ENCODE data around the gene GLP2R. TPM values are rescaled to one million over a fixed set of nuclear protein-coding genes. Genes with fewer than 3 reads are reported as not detected.

GLP2R gene
- total RNA-seq, 1 experiment from 2014 or later, result 0.22 TPM

DNA sequence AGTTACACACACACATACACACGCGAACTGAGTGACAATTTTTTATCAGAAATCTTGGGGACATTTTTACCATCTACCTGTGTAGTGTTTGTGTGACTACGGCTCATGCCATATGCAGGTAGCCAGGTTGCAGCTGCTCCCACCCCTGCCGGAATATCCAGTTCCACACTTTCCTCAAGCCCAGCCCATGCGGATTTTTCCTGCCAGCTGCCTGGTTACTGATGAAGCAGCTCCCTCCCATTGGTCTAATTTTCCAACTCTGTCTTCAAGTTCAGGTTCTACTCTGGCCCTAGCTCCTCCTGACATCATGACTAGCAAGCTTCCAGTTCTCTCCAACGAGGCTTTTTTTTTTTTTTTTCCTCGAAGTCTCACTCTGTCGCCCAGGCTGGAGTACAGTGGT lies 8.6 kb upstream of the GLP2R start:
- Histone ChIP-seq H3K79me2 (ENCODE audit: low read length) (no peaks in the 10 kb centered on the region), H3K9ac (ENCODE audit: low read length) (no peak overlapping the region), H3K36me3 (ENCODE audit: low read depth, low read length) (no peaks in the 10 kb centered on the region), H4K20me1 (ENCODE audit: low read length) (no peaks in the 10 kb centered on the region), H3K9me2 (replicated peaks; ENCODE audit: low read length) (no peaks in the 10 kb centered on the region), H3F3A (ENCODE audit: low read length, unreplicated experiment) (no peaks in the 10 kb centered on the region), H3K27ac (ENCODE audit: low read length) (no peak overlapping the region), H3K4me3 (ENCODE audit: low read length) (no peak overlapping the region), H3K27me3 (ENCODE audit: low read length) (no peaks in the 10 kb centered on the region), H2AFZ (ENCODE audit: low read length) (no peak overlapping the region), H3K4me2 (ENCODE audit: low read length) (no peak overlapping the region), H3K4me1 (ENCODE audit: insufficient read depth, low read length) (peaks cover 9% of the 10 kb centered on the region), H3K9me3 (ENCODE audit: low read length) (no peaks in the 10 kb centered on the region)
- no TSS peak for BruUV-seq (replicated peaks)
- ChIA-PET CTCF (no interaction called here), POLR2A (ENCODE audit: unreplicated experiment) (no interaction called here)
- DNase-seq (peak; percentile 71), ATAC-seq (peak; percentile 61)
- intact Hi-C loops (cut with micrococcal nuclease), result no loop called here
- no peak for TF ChIP-seq EZH2phosphoT487 (IDR thresholded peaks at IDR 0.05; ENCODE audit: borderline replicate concordance, low read length)
- no peak for TF ChIP-seq EZH2 (IDR thresholded peaks at IDR 0.05; ENCODE audit: low read length, unreplicated experiment)
- TF ChIP-seq, protein P1, sequence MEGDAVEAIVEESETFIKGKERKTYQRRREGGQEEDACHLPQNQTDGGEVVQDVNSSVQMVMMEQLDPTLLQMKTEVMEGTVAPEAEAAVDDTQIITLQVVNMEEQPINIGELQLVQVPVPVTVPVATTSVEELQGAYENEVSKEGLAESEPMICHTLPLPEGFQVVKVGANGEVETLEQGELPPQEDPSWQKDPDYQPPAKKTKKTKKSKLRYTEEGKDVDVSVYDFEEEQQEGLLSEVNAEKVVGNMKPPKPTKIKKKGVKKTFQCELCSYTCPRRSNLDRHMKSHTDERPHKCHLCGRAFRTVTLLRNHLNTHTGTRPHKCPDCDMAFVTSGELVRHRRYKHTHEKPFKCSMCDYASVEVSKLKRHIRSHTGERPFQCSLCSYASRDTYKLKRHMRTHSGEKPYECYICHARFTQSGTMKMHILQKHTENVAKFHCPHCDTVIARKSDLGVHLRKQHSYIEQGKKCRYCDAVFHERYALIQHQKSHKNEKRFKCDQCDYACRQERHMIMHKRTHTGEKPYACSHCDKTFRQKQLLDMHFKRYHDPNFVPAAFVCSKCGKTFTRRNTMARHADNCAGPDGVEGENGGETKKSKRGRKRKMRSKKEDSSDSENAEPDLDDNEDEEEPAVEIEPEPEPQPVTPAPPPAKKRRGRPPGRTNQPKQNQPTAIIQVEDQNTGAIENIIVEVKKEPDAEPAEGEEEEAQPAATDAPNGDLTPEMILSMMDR (conservative IDR thresholded peaks at IDR 0.05; ENCODE audit: low read depth, low read length), result no peak

DNA sequence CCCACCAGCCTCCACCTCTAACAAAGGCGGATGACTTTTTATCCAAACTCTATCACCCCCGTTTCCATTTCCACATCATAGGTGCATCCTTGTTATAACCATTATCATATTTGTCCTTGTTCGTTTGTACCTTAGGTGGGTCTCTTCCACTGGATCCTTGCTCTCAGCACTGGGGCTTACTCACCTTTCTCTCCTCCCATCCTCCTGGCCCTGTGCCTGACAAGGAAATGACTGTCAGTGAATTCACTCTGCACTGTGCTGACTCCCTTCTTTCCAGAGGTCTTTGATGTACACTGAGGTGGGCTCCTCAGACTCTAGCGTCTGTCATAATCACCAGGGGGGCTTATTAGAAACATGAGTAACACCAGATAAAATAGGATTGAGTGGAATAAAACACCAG lies 7.0 kb upstream of the GLP2R start:
- Histone ChIP-seq H3K36me3 (ENCODE audit: low read depth, low read length) (no peaks in the 10 kb centered on the region), H3K9me3 (ENCODE audit: low read length) (no peaks in the 10 kb centered on the region), H4K20me1 (ENCODE audit: low read length) (no peaks in the 10 kb centered on the region), H3K4me2 (ENCODE audit: low read length) (0 out of 2 replicates have a peak overlapping the region, but pooled peaks have one; percentile 4), H3K79me2 (ENCODE audit: low read length) (no peaks in the 10 kb centered on the region), H3K9ac (ENCODE audit: low read length) (no peak overlapping the region), H3K4me3 (ENCODE audit: low read length) (no peak overlapping the region), H2AFZ (ENCODE audit: low read length) (no peak overlapping the region), H3K27me3 (ENCODE audit: low read length) (no peaks in the 10 kb centered on the region), H3K27ac (ENCODE audit: low read length) (0 out of 2 replicates have a peak overlapping the region, but pooled peaks have one; percentile 2), H3K4me1 (ENCODE audit: insufficient read depth, low read length) (peaks cover 9% of the 10 kb centered on the region), H3K9me2 (replicated peaks; ENCODE audit: low read length) (no peaks in the 10 kb centered on the region), H3F3A (ENCODE audit: low read length, unreplicated experiment) (no peaks in the 10 kb centered on the region)
- TF ChIP-seq, protein P1 (conservative IDR thresholded peaks at IDR 0.05; ENCODE audit: low read depth, low read length), result no peak
- TF ChIP-seq EZH2 (IDR thresholded peaks at IDR 0.05; ENCODE audit: low read length, unreplicated experiment) (no peak), EZH2phosphoT487 (IDR thresholded peaks at IDR 0.05; ENCODE audit: borderline replicate concordance, low read length) (no peak)
- CTCF ChIA-PET, result no interaction called here
- no TSS peak for BruUV-seq (replicated peaks)
- intact Hi-C loops (cut with micrococcal nuclease), result no loop called here
- POLR2A ChIA-PET (ENCODE audit: unreplicated experiment), result no interaction called here
- ATAC-seq (peak; percentile 88), DNase-seq (peak; percentile 68)

DNA sequence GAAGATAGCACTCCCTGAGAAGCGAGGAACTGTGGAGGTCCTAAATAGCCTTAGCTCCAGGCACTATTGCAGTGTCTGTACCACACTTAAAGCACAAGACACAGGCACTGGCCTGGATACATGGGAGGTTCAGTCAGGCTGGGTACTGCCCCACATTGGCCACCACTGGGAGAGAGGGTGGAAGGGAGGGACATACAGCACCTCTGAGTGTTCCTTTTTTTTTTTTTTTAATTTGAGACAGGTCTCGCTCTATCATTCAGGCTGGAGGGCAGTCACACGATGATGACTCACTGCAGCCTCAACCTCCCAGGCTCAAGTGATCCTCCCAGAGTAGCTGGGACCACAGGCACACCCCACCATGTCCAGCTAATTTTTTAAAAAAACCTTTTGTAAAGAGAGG lies 5.3 kb upstream of the GLP2R start:
- no peaks in the 10 kb centered on the region for H3F3A ChIP-seq (ENCODE audit: low read length, unreplicated experiment)
- no peak overlapping the region for H2AFZ ChIP-seq (ENCODE audit: low read length)
- DNase-seq (no peak), ATAC-seq (no peak)
- POLR2A ChIA-PET (ENCODE audit: unreplicated experiment), result no interaction called here
- H3K4me1 ChIP-seq (ENCODE audit: insufficient read depth, low read length), result peaks cover 9% of the 10 kb centered on the region
- H3K4me3 ChIP-seq (ENCODE audit: low read length), result no peak overlapping the region
- H3K36me3 ChIP-seq (ENCODE audit: low read depth, low read length), result no peaks in the 10 kb centered on the region
- no peaks in the 10 kb centered on the region for H3K9me3 ChIP-seq (ENCODE audit: low read length)
- no peaks in the 10 kb centered on the region for H3K27me3 ChIP-seq (ENCODE audit: low read length)
- H3K4me2 ChIP-seq (ENCODE audit: low read length), result no peak overlapping the region
- H4K20me1 ChIP-seq (ENCODE audit: low read length), result no peaks in the 10 kb centered on the region
- H3K9ac ChIP-seq (ENCODE audit: low read length), result no peak overlapping the region
- intact Hi-C loops (cut with micrococcal nuclease), result no loop called here
- H3K27ac ChIP-seq (ENCODE audit: low read length), result no peak overlapping the region
- BruUV-seq (replicated peaks), result no TSS peak
- no peaks in the 10 kb centered on the region for H3K9me2 ChIP-seq (replicated peaks; ENCODE audit: low read length)
- no peaks in the 10 kb centered on the region for H3K79me2 ChIP-seq (ENCODE audit: low read length)
- CTCF ChIA-PET, result no interaction called here
- TF ChIP-seq, protein P1 (conservative IDR thresholded peaks at IDR 0.05; ENCODE audit: low read depth, low read length), result no peak
- TF ChIP-seq EZH2 (IDR thresholded peaks at IDR 0.05; ENCODE audit: low read length, unreplicated experiment) (no peak), EZH2phosphoT487 (IDR thresholded peaks at IDR 0.05; ENCODE audit: borderline replicate concordance, low read length) (no peak)

Data from PC-3 (cell line).